Keratinocyte (primary cell): ENCODE measurements around the gene ESRRB.

Source experiments
- CTCF ChIP-seq, 3 experiments: IDR thresholded peaks in 1 of 3; conservative IDR thresholded peaks in 1 of 3; optimal IDR thresholded peaks in 1 of 3; 2 replicates in 2 of 3; 3 replicates in 1 of 3; pipeline versions ENCODE3 to v1.5.1; 2011; ENCODE audit warnings: low read length in 3 of 3, mild to moderate bottlenecking in 3 of 3, moderate library complexity in 2 of 3, control low read depth in 1 of 3, inconsistent platforms in 1 of 3; ENCODE audit not compliant: insufficient read depth in 2 of 3; ENCODE audit errors: extremely low read depth in 1 of 3
- EZH2 ChIP-seq: IDR thresholded peaks from one replicate; pipeline ENCODE4 v1.6.1; 2012; ENCODE audit warnings: inconsistent platforms, mild to moderate bottlenecking, low read length, moderate library complexity

- no peak for TF ChIP-seq CTCF (optimal IDR thresholded peaks at IDR 0.05 in 1 of 3, IDR thresholded peaks at IDR 0.05 in 1 of 3, conservative IDR thresholded peaks at IDR 0.05 in 1 of 3; ENCODE audit: extremely low read depth in 1 of 3, insufficient read depth in 2 of 3, low read length in 3 of 3)
- TF ChIP-seq EZH2 = no peak
These were observed 149.3 kb downstream of the ESRRB start for GRCh38 chr14:76525106-76525821.
